SK-N-MC (cell line): ENCODE data around the gene ZNF236.
"Not testable (repeated sequence)": the region's sequence is repeated elsewhere in the genome, so short reads cannot be mapped to it uniquely, and the experiment has no call there.

ENCODE experiments used
- EZH2 ChIP-seq: fragments of 200-600 bp; sonication (generic); IDR thresholded peaks from one replicate; pipeline ENCODE4 v1.6.1; 2017; ENCODE audit warnings: antibody characterized with exemption
- POLR2AphosphoS5 ChIP-seq: IDR thresholded peaks from 2 replicates; pipeline ENCODE4 v1.6.1; 2012; ENCODE audit warnings: mild to moderate bottlenecking, low read depth, low read length, borderline replicate concordance

- TF ChIP-seq EZH2, POLR2AphosphoS5: not testable (repeated sequence)
These were observed 196.3 kb downstream of the ZNF236 start for GRCh38 chr18:77018650-77019049.
